ENCODE data around the gene HYKK.

DNA sequence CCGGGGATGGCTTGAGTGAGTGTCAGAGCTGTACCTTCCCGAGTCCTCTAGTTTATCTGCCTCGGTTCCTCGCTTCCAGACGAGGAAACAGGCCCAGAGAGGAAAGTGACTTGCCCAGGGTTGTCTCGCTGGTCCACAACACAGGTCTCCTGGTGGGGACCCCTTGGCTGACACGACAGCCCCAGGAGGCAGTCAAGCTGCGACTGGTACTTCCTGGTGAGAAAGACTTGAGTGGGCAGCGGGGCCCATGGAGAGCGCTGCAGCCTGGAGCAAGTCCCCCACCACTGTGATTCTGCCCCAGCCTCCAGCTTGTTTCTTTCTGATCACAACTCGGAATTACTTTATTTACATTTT lies 57.3 kb downstream of the HYKK start:
- TF ChIP-seq POLR2A (IDR thresholded peaks at IDR 0.05; ENCODE audit: low read depth, low read length) (no peak), EZH2 (IDR thresholded peaks at IDR 0.05; ENCODE audit: borderline replicate concordance, low read depth, low read length, severe bottlenecking) (no peak), POLR2AphosphoS5 (IDR thresholded peaks at IDR 0.05; ENCODE audit: insufficient read depth, low read depth, low read length) (no peak), GATA2 (IDR thresholded peaks at IDR 0.05; ENCODE audit: insufficient read depth, insufficient read length, low read depth, low read length) (no peak), JUN (IDR thresholded peaks at IDR 0.05; ENCODE audit: borderline replicate concordance, insufficient read depth, insufficient read length, low read depth) (no peak), MYC (IDR thresholded peaks at IDR 0.05; ENCODE audit: low read depth, low read length) (no peak), FOS (IDR thresholded peaks at IDR 0.05; ENCODE audit: borderline replicate concordance, insufficient read depth, low read length) (no peak)
- TF ChIP-seq, protein P1, sequence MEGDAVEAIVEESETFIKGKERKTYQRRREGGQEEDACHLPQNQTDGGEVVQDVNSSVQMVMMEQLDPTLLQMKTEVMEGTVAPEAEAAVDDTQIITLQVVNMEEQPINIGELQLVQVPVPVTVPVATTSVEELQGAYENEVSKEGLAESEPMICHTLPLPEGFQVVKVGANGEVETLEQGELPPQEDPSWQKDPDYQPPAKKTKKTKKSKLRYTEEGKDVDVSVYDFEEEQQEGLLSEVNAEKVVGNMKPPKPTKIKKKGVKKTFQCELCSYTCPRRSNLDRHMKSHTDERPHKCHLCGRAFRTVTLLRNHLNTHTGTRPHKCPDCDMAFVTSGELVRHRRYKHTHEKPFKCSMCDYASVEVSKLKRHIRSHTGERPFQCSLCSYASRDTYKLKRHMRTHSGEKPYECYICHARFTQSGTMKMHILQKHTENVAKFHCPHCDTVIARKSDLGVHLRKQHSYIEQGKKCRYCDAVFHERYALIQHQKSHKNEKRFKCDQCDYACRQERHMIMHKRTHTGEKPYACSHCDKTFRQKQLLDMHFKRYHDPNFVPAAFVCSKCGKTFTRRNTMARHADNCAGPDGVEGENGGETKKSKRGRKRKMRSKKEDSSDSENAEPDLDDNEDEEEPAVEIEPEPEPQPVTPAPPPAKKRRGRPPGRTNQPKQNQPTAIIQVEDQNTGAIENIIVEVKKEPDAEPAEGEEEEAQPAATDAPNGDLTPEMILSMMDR (IDR thresholded peaks at IDR 0.05; ENCODE audit: extremely low read depth in 1 of 2, insufficient read depth in 1 of 2, low read depth in 1 of 2, low read length in 2 of 2), result no peak
- TF ChIP-seq, protein P2, sequence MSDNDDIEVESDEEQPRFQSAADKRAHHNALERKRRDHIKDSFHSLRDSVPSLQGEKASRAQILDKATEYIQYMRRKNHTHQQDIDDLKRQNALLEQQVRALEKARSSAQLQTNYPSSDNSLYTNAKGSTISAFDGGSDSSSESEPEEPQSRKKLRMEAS (IDR thresholded peaks at IDR 0.05; ENCODE audit: insufficient read depth, insufficient read length), result no peak
